ENCODE results near the gene DHRS1. TPM values are rescaled to one million over a fixed set of nuclear protein-coding genes. Genes with fewer than 3 reads are reported as not detected.

The DHRS1 gene
- total RNA-seq, 1 donor from 2014 or later: 91.0 TPM

GRCh38 chr14:24286996-24287395, 12.6 kb downstream of the DHRS1 start:
- ATAC-seq (no peak), DNase-seq (ENCODE audit: low spot score) (no peak)

- DNase-seq (ENCODE audit: low spot score) (no peak), ATAC-seq (no peak)
Measured at GRCh38 chr14:24285351-24285750, 14.2 kb downstream of the DHRS1 start.

- ATAC-seq: no peak
Measured at GRCh38 chr14:24284501-24285035, 15.0 kb downstream of the DHRS1 start.

GRCh38 chr14:24283796-24284460, 15.7 kb downstream of the DHRS1 start:
- ATAC-seq (no peak), DNase-seq (ENCODE audit: low spot score) (no peak)

More at GRCh38 chr14:24284501-24285035, 15.0 kb downstream of the DHRS1 start:
- DNase-seq (ENCODE audit: low spot score): no peak

GRCh38 chr14:24282736-24283135, 16.8 kb downstream of the DHRS1 start:
- DNase-seq (ENCODE audit: low spot score): no peak
- no peak for ATAC-seq

- no peak for ATAC-seq
- no peak for DNase-seq (ENCODE audit: low spot score)
Measured at GRCh38 chr14:24281636-24282035, 17.9 kb downstream of the DHRS1 start.

- ATAC-seq (no peak), DNase-seq (ENCODE audit: low spot score) (no peak)
Measured at GRCh38 chr14:24280797-24281460, 18.7 kb downstream of the DHRS1 start.

- DNase-seq (ENCODE audit: low spot score) (no peak), ATAC-seq (peak; percentile 65)
Measured at GRCh38 chr14:24279301-24280186, 20.0 kb downstream of the DHRS1 start.

GRCh38 chr14:24278424-24278823, 21.2 kb downstream of the DHRS1 start:
- ATAC-seq: no peak

GRCh38 chr14:24277606-24278321, 21.8 kb downstream of the DHRS1 start:
- DNase-seq (ENCODE audit: low spot score): no peak
- ATAC-seq: no peak

More at GRCh38 chr14:24278424-24278823, 21.2 kb downstream of the DHRS1 start:
- DNase-seq (ENCODE audit: low spot score): no peak

GRCh38 chr14:24277071-24277470, 22.5 kb downstream of the DHRS1 start:
- DNase-seq (ENCODE audit: low spot score) (no peak), ATAC-seq (no peak)

GRCh38 chr14:24274101-24274543, 25.5 kb downstream of the DHRS1 start:
- ATAC-seq (no peak), DNase-seq (ENCODE audit: low spot score) (no peak)

- ATAC-seq (peak; percentile 54), DNase-seq (ENCODE audit: low spot score) (no peak)
Measured at GRCh38 chr14:24273422-24273998, 26.1 kb downstream of the DHRS1 start.

- DNase-seq (ENCODE audit: low spot score) (no peak), ATAC-seq (no peak)
Measured at GRCh38 chr14:24272467-24272866, 27.1 kb downstream of the DHRS1 start.

GRCh38 chr14:24271834-24272263, 27.7 kb downstream of the DHRS1 start:
- no peak for ATAC-seq

GRCh38 chr14:24271134-24271833, 28.3 kb downstream of the DHRS1 start, which contains the start of gene RABGGTA:
TSS of gene RABGGTA (minus strand) at chr14:24271597. CDS start at chr14:24271115, 482 bp downstream.
- DNase-seq (ENCODE audit: low spot score) (peak; percentile 88), ATAC-seq (peak; percentile 94)

More at GRCh38 chr14:24271834-24272263, 27.7 kb downstream of the DHRS1 start:
- no peak for DNase-seq (ENCODE audit: low spot score)

- no peak for DNase-seq (ENCODE audit: low spot score)
- ATAC-seq: peak; percentile 24
Measured at GRCh38 chr14:24270537-24271133, 28.9 kb downstream of the DHRS1 start.

- ATAC-seq (no peak), DNase-seq (ENCODE audit: low spot score) (no peak)
Measured at GRCh38 chr14:24269910-24270536, 29.6 kb downstream of the DHRS1 start.
